IPS DF 4.7 (cell line): ENCODE data around the gene PNPLA3.
"Not testable (repeated sequence)": the region's sequence is repeated elsewhere in the genome, so short reads cannot be mapped to it uniquely, and the experiment has no call there.

Experiments
- DNase-seq: peaks from one replicate; pipeline ENCODE4 v3.0.0-alpha.2; 2013; ENCODE audit warnings: low spot score; ENCODE audit errors: extremely low read depth

The PNPLA3 gene

GRCh38 chr22:43889860-43890253 is 33.7 kb upstream of the PNPLA3 start:
- DNase-seq, result no peak

- no peak for DNase-seq
Measured at GRCh38 chr22:43890901-43891331, 32.7 kb upstream of the PNPLA3 start.

DNA sequence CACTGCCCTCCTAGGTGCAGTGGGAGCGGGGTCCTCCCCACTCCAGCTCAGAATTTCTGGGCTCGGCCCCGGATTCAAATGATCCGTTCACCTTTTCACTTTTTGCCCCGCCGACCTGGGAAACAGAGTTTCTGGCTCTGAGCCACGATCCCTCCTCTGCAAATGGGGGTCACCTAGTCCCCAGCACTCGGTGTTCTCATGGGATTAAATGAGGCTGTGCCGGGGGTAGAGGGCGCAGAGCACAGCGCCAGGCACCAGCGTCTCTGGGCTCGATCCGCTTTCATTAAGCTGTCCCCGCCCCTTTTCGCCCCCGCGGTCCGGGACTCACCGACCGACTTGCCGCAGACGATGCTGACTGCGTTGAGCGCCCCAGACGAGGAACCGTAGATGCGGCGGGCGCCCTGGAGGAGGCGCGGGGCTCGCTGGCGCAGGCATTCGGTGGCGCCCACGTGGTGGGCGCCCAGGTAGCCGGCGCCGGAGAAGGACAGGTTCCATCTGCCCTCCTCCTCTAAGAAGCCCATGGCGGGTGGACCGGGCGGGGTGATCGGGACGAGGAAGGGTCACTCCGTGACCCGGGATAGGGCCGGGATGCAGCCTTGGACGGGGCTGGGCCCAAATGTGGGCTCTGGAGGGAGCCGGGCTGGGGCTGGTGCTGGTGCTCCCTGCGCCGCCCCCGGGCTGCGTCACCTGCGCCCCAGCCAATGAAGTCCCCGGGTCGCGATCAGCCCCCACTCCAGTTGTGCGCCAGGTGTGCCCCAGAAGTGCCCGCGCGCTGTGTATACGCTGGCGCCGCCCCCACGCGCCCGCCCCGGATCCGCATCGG is 32.0 kb upstream of the PNPLA3 start, which contains the start of gene PNPLA5:
PNPLA5 (minus strand) TSS at position 654 of the 823 bp plus-strand sequence; CDS start at position 521, 133 bp downstream.
- no peak for DNase-seq

GRCh38 chr22:43892183-43892894 is 31.3 kb upstream of the PNPLA3 start:
- no peak for DNase-seq

DNA sequence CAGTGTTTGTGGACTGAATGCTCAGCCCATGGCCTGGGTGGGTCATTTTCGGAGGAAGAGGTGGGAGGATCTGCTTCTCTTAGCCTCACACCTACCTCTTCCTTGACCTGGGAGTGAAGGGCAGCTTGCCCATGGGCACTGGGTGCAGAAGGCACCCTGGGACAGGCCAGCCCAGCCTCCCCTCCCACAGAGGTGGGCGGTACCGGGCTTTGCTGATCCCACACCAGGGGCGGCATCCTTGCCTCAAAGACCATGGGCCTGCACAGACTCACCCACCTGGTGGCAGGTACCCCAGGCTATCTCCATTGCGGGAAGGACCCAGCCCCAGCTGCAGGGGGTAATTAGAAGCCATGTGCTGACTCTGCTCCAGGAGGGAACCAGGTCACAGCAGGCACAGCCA is 30.3 kb upstream of the PNPLA3 start:
- no peak for DNase-seq

GRCh38 chr22:43894122-43894521 is 29.5 kb upstream of the PNPLA3 start:
- DNase-seq, result no peak

DNA sequence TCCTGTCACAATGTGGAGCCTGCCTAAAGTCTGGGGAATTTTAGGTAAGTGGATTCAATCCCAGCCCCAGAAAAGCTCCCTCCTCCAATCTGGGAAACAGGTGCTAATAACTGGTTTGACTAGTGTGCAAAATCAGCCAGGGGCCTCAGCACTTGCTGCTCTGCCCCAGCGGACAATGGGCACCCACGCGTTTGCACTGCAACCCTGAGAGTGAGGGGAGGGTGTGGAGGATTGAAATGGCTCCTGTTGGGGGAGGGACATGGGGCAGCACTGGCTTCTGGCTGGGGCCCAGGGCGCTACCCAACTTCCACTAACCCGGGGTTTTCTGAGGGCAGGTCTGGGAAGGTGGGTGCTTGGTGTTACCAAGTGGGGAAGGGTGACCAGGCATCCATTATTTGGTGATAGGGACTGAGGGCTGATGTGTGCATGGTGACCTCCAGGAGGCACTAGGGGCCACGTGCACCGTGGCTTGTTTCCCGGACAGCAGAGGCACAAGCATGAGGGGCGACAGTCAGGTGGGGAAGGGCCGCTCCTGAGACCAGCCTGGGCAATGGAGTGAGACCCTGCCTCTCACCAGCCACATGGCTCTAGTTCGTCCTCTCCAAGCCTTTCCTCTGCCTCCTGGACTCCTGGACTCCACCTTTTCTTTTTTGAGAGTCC is 27.5 kb upstream of the PNPLA3 start:
- DNase-seq, result no peak

DNA sequence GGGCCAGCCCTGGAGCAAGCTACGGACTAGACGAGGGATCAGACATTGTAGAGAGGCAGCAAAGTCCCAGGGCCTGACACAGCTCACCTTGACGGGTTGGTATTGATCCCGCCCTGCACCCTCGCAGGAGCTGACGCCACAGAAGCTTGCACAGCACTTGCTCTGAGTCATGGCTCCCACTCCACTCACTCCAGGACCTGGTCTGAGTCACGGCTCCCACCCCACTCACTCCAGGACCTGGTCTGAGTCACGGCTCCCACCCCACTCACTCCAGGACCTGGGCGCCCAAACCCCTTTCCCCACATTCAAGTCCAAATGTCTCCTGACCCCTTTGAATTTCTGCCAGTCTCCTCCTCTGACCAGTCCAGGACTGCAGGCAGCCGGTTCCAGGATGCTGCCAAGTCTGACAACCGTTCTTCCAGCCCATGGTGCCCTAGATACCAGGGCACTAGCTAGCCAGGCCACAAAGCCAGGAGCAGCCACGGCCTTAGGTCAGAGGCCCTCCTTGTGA is 25.8 kb upstream of the PNPLA3 start:
- no peak for DNase-seq

DNA sequence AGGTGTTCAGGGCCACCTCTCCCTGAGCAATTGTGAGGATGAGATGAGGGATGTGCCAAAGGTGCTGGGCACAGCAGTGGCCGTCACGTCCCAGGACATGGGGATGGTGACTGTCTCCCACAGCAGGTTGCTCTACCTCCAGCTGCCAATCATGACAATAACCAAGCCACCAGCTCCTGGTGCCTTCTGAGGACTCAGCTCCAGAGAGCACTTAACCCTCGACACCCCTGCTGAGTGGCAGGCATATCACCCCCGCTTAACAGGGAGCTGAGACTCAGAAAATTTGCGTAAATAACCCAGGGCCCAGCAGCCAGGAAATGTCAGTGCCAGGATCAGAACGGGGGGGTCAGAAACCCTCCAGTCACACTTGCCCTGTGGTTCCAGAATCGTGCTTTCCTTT is 23.4 kb upstream of the PNPLA3 start:
- DNase-seq, result no peak

DNA sequence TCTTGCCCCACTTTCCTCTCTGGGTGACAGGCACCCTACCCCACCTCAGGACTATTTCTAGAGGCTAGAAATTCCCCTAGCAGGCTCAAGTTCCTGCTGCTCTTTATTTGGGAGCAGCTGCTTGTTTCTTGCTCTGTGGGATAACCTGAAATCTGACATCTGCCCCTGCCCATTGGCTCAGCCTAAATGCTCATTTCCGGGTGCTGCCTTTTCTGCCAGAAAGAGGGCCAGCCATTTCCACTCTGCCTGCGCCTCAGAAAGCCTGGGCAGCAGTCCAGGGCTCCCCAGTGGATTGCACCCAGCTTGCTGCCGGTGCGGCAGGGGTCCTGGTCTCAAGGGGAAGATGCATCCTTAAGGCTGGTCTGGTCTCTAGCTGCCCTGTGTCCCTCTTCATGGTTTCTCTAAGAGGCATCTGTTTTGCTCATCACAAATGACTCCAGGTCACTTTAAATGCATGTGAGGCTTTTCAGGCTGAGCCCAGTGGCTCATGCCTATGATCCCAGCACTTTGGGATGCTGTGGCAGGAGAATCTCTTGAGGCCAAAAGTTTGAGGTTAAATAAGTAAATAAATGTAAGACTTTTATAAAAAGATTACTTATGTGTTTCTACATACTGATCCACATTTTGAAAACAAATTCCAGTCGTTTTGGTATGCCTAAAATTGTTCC is 21.5 kb upstream of the PNPLA3 start:
- DNase-seq, result no peak

GRCh38 chr22:43903033-43903432 is 20.6 kb upstream of the PNPLA3 start:
- not testable (repeated sequence) for DNase-seq

- not testable (repeated sequence) for DNase-seq
Measured at GRCh38 chr22:43904412-43904811, 19.2 kb upstream of the PNPLA3 start.

DNA sequence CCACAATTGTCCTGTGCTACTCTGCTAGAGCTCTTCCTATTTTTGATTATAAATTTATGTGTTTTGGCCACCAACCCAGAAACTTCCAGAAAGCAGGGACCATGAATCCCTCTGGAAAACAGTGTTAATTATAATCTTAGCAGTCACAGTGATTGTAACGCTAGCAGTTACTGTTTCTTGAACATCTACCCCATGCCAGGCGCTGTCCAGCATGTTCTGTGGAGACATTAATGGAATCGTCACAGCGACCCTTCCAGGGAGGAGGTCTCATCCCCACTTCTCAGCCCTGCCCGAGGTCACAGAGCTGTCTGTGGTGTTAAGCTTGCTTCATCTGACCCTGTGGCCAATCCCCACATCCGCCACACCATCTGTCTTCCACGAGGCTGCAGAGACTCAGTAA is 17.9 kb upstream of the PNPLA3 start:
- DNase-seq, result no peak

DNA sequence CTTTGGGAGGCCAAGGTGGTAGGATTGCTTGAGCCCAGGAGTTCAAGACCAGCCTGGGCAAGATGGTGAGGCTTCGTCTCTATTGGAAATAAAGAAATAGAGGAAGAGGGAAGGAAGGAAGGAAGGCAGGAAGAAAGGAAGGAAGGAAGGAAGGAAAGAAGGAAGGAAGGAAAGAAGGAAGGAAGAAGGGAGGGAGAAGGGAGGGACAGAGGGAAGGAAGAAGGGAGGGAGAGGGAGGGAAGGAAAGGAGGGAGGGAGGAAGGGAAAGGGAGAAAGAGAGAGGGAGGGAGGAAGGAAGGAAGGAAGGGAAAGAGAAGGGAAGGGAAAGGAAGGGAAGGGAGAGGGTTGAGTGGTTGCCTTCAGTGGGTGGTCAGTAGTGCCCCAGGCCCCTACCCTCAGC is 13.9 kb upstream of the PNPLA3 start:
- no peak for DNase-seq

GRCh38 chr22:43910178-43910695 is 13.4 kb upstream of the PNPLA3 start:
- DNase-seq, result no peak

- DNase-seq, result no peak
Measured at GRCh38 chr22:43911351-43911750, 12.3 kb upstream of the PNPLA3 start.

- no peak for DNase-seq
Measured at GRCh38 chr22:43917521-43917920, 6.1 kb upstream of the PNPLA3 start.

- no peak for DNase-seq
Measured at GRCh38 chr22:43919106-43919973, 4.3 kb upstream of the PNPLA3 start.

- DNase-seq, result no peak
Measured at GRCh38 chr22:43921370-43921769, 2.2 kb upstream of the PNPLA3 start.

GRCh38 chr22:43922123-43922522 is 1.5 kb upstream of the PNPLA3 start:
- no peak for DNase-seq
